Urothelium cell line (cell line): ENCODE results near the gene CARMIL1.

Source experiments
- DNase-seq: peaks from one replicate; pipeline ENCODE4 v3.0.0; 2011; ENCODE audit warnings: low spot score, mixed read lengths
- FAIRE-seq: peaks from 2 replicates; lab custom pipeline; 2011; peaks lifted over from hg19 to GRCh38; lab: Jason Lieb, UNC

The CARMIL1 gene

DNA sequence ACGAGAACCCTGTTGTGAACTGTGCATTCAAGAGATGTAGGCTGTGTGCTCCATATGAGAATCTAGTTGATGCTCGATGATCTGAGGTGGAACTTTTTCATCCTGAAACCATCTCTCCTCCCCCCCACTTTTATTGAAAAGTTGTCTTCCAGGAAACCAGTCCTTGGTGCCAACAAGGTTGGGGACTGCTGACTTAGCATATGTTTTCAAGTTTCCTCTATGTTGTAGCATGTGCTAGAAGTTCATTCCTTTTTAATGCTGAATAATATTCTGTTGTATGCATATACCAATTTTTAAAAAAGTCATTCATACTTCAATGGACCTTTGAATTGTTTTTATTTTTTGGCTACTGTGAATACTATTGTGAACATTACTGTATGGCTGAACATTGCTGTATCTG is 27.2 kb downstream of the CARMIL1 start:
- DNase-seq (no peak), FAIRE-seq (no peak)

DNA sequence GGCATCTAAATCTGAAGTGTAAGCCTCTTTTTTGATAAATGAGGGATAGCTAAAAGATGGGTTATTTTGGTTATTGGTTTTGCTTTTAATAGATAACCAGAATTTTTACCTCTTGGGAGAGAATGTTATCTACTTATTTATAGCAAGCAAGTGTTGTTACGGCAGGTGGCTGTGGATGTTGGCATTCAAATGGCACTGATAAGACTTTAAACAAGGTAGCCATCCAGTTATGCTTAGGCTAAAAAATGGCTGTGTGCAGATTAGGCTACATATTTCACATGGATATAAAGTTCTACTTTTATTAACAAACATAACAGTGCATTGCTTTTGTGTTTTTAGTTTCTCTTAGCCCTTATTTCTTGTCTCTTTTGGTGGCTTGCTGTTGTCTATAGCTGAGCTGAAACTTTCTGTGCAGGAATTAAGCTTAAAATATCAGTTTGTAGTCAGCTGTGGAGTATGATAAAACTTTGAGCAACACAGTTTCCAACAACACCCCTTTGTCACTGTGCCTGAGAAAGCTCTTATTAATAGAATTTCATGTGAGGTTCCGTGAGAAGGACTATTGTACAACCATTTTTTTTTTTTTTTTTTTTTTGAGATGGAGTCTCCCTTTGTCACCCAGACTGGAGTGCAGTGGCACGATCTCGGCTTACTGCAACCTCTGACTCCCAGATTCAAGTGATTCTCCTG is 28.8 kb downstream of the CARMIL1 start:
- FAIRE-seq: no peak
- no peak for DNase-seq

DNA sequence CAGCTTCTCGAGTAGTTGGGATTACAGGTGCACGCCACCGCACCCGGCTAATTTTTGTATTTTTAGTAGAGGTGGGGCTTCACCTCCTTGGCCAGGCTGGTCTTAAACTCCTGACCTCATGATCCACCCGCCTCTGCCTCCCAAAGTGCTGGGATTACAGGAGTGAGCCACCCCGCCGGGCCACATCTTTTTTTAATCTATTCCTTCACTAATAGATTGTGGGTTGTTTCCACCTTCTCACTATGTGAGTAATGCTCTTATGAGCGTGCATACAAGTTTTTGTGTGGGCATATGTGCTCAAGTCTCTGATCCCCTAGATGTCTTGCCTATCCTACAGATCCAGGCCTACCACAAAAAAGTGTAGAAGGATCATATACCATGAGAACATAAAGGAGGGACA is 30.7 kb downstream of the CARMIL1 start:
- no peak for FAIRE-seq
- no peak for DNase-seq

DNA sequence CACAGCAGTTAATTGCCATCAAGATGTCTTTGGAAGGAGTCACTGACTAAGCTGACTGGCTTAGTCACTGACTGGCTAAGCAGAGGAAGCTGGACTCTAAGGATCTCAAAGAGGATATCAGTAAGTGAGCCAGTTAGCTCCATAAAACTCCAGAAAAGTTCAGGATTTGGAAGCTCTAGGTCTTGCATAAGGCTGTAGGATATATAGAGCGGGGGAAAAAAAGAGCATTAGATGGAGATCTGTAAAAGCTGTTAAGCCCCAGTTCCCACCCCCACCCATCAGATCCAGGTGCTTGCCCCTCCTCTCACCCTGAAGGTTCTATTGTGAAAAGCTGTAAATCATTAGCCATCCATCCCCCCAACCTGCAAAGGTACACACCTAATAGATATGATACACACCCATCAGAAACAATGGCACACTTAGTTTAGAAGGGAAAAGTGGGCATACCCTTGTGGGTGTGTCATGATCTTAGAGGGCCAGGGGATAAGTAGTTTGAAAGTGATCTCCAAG is 32.2 kb downstream of the CARMIL1 start:
- peak; percentile 20 for DNase-seq
- no peak for FAIRE-seq

GRCh38 chr6:25312034-25312620 is 33.0 kb downstream of the CARMIL1 start:
- FAIRE-seq: no peak

GRCh38 chr6:25312703-25313102 is 33.5 kb downstream of the CARMIL1 start:
- FAIRE-seq (no peak), DNase-seq (peak; percentile 27)

More at GRCh38 chr6:25312034-25312620, 33.0 kb downstream of the CARMIL1 start:
- DNase-seq: no peak

- no peak for DNase-seq
- FAIRE-seq: no peak
These were observed 35.5 kb downstream of the CARMIL1 start for GRCh38 chr6:25314509-25315175.

- FAIRE-seq: no peak
- DNase-seq: no peak
These were observed 36.3 kb downstream of the CARMIL1 start for GRCh38 chr6:25315194-25316177.

DNA sequence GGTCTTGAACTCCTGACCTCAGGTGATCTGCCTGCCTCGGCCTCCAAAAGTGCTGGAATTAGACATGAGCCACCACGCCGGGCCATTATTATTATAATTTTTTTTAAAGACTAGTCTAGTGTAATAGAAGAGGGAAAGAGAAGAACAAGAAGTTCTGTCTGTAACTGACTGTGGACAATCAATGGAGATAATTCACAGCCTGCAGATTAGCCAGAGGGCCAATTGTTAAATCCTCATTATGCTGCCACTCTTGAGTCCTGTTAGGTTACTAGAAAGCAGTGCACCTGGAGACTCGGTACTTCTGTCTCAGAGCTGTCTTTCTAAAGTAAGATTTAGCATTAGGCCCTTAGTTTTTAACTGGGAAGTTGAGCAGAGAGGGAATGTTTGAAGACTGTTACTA is 37.5 kb downstream of the CARMIL1 start:
- DNase-seq: no peak
- FAIRE-seq: no peak

- FAIRE-seq (no peak), DNase-seq (no peak)
These were observed 39.4 kb downstream of the CARMIL1 start for GRCh38 chr6:25318589-25318988.

DNA sequence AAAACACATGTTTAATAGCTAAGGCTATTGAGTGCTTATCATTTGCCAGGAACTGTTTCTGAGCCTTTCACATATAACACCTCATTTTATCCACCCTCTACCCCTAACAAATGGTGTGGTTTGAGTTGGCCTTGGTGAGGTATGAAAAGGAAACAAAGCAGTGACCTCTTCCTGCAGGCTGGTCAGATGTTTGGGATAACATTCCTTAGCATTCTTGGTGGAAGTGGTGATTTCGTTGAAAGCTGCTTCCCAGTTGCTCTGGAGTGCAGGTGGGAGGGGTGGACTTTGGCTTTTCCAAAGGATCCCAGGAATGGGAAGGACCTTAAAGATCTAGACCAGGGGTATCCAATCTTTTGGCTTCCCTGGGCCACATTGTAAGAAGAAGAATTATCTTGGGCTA is 41.3 kb downstream of the CARMIL1 start:
- FAIRE-seq (no peak), DNase-seq (no peak)

DNA sequence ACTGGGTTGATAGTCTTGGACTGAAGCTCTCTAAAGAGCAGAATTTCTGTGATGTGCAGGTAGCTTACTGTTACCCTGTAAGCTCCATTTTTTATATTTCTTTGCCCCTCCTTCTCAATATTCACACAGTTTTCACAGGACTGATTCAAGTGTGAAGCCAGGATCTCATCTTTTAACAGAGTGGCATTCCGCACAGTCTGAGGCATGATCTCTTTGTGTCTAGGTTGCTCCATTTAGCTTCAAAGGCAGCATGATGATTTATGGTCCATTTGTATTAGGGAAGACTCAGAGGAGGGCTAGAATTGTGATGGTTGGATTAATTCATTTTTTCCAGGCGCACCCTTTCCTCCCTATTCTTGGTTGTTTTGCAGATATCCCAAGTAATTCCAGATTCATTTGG is 43.5 kb downstream of the CARMIL1 start:
- DNase-seq (no peak), FAIRE-seq (no peak)

DNA sequence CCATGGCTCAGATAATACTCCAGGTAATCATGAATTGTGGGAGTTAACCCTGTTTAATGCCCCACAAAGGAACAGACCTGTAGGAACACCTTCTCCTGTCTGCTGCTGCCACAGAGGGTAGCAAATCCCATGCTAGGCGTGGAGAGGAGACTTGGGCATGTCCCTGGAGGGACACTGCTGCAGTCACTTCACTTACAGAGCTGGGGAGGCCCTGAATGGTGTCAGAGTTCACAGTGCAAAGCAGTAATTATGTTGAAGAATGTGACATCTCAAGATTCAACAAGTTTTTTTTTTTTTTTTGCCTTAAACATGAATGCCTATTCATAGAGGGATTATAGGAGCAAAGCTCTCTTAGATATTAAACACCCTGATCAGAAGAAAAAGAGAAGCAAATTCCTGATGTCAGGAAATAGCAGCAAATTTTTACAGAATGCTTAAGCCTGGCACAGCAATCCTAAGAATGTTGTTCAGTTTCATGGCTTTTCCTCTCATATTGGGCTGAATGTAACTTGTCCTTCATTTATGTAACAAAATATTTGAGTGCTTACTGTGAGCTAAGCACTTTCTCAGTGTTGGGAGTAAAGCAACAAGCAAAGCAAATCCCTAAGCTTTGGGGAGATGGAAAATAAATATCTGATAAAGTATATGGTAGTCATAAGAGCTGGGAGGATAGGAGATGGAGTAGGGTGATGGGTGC is 45.0 kb downstream of the CARMIL1 start:
- DNase-seq: no peak
- FAIRE-seq: no peak

GRCh38 chr6:25326126-25326525 is 47.0 kb downstream of the CARMIL1 start:
- FAIRE-seq (no peak), DNase-seq (no peak)

- DNase-seq: no peak
- FAIRE-seq: no peak
These were observed 47.8 kb downstream of the CARMIL1 start for GRCh38 chr6:25326960-25327359.

DNA sequence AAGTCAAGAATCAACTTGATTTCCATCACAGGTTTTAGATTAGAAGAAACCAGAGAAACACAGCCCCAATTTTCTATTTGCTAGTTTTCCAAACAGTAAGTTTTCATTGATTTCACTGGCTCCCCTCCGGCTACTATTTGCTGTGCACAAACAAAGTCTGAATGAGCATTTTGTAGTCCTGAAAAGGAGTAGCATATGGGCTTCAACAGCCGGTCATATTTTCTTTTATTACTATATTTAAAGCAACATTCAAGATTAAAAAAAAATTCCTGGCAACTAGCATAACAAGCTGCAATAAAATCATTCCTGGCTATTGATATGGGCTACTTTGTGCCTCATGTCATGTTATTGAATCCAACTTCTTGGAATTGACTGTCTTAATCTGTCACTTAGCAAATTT is 48.3 kb downstream of the CARMIL1 start:
- no peak for DNase-seq
- FAIRE-seq: no peak

DNA sequence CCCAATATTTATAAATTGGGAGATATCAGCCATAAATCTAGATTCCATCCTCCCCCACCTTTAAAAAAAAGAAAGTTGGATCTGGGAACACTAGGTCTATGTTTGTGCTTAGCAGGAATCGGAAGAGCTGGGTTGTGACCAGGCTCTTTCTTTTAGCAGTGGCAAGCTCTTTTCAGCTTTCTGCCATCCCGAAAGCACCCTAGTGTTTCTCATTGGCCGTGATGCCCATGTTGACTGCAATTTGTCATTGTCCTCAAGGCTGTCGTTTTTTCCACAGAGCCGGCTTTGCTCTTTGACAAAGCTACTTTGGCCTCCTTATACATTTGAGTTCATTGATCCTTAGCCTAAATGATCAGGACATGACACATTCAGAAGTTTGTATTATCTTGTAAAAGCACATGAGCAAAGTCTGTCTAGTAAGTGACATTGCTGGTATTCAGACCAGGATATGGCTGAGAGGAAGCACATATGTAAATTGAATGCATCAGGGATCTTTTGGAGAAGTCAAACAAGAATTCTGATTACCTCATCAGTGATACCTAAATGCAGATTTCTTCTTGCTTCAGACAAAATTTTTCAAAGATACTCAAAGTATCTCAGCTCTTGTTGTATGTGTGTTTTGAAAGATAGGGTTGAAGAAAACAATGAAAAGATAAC is 50.1 kb downstream of the CARMIL1 start:
- FAIRE-seq (no peak), DNase-seq (no peak)

GRCh38 chr6:25329982-25330381 is 50.8 kb downstream of the CARMIL1 start:
- no peak for FAIRE-seq

GRCh38 chr6:25330796-25331685 is 51.9 kb downstream of the CARMIL1 start:
- DNase-seq (no peak), FAIRE-seq (no peak)

More at GRCh38 chr6:25329982-25330381, 50.8 kb downstream of the CARMIL1 start:
- no peak for DNase-seq
